ENCODE measurements around the gene HDGFL3.

DNA sequence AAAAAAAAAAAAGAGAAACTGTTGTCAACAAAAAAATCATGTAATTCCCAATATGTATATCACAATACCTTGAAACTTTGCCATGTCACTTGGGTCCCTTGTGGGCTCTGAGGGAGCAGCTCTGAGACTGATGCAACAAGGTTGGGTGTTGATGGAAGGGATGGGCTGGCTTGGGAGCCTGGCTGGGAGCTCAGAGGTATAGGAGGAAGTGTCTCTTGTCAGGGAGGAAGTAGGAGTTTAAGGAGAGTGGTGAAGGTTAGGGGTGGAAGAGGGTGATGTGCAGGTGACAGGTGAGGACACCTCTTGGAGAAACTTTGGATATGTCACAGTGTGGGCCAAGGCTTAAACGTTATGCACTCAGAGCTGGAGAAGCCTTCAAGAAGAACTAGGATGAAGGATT lies 102.2 kb downstream of the HDGFL3 start:
- TF ChIP-seq, protein P1, sequence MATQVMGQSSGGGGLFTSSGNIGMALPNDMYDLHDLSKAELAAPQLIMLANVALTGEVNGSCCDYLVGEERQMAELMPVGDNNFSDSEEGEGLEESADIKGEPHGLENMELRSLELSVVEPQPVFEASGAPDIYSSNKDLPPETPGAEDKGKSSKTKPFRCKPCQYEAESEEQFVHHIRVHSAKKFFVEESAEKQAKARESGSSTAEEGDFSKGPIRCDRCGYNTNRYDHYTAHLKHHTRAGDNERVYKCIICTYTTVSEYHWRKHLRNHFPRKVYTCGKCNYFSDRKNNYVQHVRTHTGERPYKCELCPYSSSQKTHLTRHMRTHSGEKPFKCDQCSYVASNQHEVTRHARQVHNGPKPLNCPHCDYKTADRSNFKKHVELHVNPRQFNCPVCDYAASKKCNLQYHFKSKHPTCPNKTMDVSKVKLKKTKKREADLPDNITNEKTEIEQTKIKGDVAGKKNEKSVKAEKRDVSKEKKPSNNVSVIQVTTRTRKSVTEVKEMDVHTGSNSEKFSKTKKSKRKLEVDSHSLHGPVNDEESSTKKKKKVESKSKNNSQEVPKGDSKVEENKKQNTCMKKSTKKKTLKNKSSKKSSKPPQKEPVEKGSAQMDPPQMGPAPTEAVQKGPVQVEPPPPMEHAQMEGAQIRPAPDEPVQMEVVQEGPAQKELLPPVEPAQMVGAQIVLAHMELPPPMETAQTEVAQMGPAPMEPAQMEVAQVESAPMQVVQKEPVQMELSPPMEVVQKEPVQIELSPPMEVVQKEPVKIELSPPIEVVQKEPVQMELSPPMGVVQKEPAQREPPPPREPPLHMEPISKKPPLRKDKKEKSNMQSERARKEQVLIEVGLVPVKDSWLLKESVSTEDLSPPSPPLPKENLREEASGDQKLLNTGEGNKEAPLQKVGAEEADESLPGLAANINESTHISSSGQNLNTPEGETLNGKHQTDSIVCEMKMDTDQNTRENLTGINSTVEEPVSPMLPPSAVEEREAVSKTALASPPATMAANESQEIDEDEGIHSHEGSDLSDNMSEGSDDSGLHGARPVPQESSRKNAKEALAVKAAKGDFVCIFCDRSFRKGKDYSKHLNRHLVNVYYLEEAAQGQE (IDR thresholded peaks at IDR 0.05; ENCODE audit: insufficient read depth in 1 of 2, low read depth in 2 of 2, low read length in 1 of 2), result no peak
- no peak for TF ChIP-seq POLR2AphosphoS5 (IDR thresholded peaks at IDR 0.05; ENCODE audit: low read depth, low read length)

Measured in Panc1 (cell line).